GM19099 (cell line): ENCODE measurements around the gene EIF4H.

Experiments used
- POLR2A ChIP-seq: IDR thresholded peaks from 3 replicates; pipeline ENCODE4 v1.6.1; 2011; ENCODE audit warnings: low read depth; ENCODE audit not compliant: insufficient read length; ENCODE audit errors: extremely low read depth

The EIF4H gene

DNA sequence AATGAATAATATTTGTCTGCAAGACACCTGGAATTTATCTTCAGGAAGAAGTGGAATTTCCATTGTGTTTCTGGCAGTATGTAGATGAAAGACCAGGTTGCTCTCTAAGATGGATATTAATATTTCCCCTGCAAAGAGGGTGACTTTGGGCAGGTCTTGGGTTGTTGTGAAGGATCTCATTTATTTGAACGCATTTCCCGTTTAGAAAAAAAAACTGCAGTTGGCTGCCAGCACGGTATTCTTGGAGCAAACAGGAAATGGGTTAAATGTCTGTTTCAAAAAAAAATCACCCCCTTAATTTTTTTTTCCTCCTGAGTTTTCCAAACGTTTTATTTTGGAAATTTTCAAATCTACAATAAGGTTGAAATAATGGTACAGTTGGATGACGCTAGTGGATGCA is 11.5 kb downstream of the EIF4H start:
- TF ChIP-seq POLR2A, result no peak

- no peak for TF ChIP-seq POLR2A
These were observed 13.9 kb downstream of the EIF4H start for GRCh38 chr7:74187915-74188675.

DNA sequence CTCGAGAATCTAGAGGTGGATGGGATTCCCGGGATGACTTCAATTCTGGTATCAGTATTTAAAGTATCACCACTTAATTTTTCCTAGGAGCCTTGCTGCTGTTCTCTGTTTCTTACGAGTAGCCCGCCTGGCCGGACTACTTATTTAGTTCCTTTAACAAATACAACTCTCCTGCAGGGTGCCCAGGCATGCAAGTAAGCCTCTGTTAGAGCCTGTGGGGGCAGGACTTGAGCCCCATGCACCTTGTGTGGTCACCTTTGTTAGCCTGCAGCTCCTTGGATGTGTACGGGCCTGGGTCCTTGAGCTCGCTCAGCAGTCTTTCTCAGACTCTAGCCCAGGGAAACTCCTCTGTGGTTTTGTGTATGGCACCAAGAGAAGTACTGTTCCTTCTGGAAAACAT is 16.1 kb downstream of the EIF4H start:
- no peak for TF ChIP-seq POLR2A

DNA sequence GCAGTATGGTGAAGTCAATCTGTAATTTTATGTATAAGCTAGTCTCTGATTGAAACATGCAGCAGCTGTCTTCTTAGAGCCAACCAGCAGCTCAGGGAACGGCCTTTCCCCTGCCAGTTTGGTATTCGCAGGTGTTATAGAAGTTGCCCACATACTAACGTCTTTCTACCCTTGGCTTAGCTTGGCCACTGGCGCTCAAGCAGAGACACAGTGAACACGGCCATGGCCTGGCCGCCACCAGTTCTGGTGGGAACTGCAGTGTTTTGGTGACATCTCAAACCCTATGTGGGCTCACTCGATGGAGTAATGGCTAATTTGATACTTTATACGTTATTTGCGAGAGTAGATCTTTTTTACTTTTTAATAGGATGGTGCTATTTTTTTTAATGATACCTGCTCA is 17.1 kb downstream of the EIF4H start:
- no peak for TF ChIP-seq POLR2A

DNA sequence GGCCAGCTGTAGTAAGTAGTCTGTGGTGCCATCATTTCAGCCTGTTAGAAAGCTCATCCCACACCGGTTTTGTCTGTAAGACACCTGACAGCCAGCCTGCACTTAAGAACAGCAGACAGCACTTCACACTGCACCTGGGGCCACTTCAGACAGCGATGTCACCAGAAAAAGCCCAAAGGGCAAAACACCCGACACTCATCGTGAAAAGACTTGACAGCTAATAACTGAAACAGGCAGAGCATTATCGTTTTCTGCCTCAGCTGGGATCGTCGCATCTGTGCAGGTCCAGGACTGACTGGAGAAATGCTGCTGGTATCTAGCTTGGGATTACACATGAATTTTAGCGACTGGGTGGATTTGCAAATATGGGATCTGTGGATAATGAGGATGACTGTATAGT is 18.9 kb downstream of the EIF4H start:
- TF ChIP-seq POLR2A, result no peak

DNA sequence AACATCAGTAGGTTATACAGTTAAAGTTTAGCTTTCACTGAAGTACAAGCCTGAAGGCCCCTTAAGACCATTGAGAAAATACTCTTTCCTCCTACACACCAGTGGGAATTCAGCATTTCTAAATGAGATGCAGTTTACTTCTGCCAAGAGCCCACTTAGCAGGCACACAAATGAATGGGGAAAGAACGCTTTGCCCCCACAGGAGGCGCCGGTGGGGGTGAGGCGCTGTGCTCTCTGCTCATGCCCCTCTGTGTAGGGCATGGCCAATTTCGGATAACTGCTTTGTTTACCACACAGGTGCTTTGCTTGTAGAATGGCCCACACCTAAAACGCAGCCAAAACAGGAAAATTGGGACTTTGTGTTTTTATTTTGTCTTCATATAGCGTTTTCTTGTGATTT is 19.8 kb downstream of the EIF4H start:
- TF ChIP-seq POLR2A, result no peak

DNA sequence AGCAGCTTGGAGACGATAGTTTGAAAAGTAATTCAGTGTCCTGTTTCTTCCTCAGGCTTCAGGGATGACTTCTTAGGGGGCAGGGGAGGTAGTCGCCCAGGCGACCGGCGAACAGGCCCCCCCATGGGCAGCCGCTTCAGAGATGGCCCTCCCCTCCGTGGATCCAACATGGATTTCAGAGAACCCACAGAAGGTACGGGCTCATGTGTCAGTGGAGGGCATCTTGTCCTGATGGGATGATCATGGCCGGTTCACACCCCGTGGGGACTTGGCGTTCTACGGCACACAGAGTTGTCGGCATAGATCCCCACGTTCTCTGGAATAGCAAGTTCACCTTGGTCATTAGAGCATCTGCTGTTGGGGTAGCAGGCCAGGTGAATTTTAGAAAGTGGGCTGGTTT is 20.5 kb downstream of the EIF4H start:
- TF ChIP-seq POLR2A, result no peak

DNA sequence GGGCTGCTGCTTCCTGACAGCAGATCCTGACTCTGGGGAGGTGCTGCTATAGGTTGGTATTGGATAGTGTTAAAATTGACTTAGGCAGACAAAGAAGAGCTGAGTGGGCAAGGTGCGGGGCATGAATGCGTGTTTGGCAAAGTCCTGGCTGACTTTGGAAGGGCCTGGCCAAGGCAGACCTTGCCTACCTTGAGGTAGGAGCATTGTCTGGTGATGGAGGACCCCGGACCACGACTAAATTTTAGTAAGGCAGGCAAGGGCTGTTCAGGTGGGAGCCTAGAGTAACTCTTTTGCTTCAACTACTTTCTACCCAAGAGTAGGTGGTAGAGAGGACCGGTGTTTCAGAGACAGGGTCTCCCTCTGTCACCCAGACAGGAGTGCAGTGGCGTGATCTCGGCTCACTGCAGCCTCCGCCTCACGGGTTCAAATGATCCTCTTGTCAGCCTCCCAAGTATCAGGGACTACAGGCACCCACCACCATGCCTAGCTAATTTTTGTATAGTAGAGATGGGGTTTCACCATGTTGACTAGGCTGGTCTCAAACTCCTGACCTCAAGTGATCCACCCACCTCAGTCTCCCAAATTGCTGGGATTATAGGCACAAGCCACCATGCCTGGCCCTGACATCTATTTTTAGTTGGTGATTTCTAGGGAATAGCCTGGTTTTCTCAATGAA is 23.4 kb downstream of the EIF4H start:
- peak; percentile 28 for TF ChIP-seq POLR2A

- TF ChIP-seq POLR2A, result no peak
These were observed 25.6 kb downstream of the EIF4H start for GRCh38 chr7:74199551-74200355.

DNA sequence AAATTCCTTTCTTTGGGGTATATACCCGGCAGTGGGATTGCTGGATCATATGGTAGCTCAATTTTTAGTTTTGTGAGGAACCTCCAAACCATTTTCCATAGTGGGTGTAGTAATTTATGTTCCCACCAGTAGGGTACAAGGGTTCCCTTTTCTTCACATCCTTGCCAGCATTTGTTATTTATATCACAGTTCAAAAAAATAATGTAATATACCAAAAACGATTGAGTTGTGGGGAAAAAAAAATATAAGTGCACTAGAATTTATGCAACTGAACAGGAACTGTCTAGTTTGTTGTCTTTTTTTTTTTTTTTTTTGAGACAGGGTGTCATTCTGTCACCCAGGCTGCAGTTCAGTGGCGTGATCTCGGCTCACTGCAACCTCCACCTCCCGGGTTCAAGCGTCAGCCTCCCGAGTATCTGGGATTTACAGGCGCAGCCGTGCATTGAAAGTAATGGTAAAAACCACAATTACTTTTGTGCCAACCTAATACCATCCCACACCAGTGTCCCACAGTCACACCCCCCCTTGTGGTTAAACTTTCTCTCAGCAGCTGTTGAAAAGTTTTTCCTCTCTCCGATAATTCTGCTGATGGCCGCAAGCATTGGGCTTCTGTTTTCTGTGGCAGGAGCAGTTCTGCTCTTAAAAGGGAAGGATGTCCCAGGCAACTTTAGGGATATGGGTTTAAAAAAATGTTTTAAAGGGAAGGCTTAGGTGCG is 28.8 kb downstream of the EIF4H start:
- TF ChIP-seq POLR2A, result no peak

DNA sequence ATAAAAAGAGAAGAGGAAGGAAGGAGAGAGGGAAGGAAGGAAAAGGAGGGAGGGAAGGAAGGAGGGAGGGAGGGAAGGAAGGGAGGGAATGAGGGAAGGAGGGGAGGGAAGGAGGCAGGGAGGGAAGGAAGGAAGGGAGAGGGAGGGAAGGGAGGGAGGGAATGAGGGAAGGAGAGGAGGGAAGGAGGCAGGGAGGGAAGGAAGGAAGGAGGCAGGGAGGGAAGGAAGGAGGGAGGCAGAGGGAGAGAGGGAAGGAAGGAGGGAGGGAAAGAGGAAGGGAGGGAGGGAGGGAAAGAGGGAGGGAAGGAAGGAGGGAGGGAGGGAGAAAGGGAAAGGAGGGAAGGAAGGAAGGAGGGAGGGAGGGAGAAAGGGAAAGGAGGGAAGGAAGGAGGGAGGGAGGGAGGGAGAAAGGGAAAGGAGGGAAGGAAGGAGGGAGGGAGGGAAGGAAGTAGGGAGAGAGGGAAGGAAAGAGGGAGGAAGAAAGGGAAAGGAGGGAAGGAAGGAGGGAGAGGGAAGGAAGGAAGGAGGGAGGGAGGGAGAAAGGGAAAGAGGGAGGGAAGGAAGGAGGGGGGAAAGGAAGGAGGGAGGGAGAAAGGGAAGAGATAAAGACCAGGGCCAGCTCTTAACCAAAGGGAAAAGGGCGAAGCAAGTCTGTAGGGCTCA is 29.9 kb downstream of the EIF4H start:
- no peak for TF ChIP-seq POLR2A

- no peak for TF ChIP-seq POLR2A
These were observed 32.5 kb downstream of the EIF4H start for GRCh38 chr7:74206589-74207120.

- TF ChIP-seq POLR2A, result no peak
These were observed 33.4 kb downstream of the EIF4H start for GRCh38 chr7:74207586-74207985.

DNA sequence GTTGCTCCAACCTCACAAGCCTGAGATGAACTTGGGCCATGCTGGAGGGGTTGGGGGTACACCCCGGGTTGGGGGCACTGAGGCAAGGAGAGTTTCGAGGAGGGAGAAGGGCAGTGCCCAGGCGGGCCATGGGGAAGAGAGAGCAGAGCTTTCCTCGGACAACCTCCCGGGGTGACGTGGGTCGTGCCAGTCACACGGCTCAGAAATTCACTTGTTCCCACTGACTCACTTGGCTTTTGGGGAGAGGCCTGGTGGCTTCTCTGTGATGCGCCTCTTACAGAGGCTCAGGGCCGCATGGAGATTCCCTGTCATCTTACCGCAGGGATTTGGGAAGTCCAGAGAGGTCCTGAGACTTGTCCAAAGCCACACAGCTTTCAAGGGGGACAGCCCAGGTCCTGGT is 38.5 kb downstream of the EIF4H start:
- no peak for TF ChIP-seq POLR2A
